Liver (tissue), 3 donors: ENCODE results near the gene CD160.
A peak's percentile ranks its signal among the peaks of the same experiment; 100 is the strongest.

Experiments used
- GABPA ChIP-seq, 2 donors: IDR thresholded peaks in 1 of 2; conservative IDR thresholded peaks in 1 of 2; 2 replicates each; pipeline ENCODE4 v1.6.1; 2016; ENCODE audit warnings: antibody characterized with exemption in 2 of 2, mild to moderate bottlenecking in 1 of 2, moderate library complexity in 1 of 2
- JUND ChIP-seq, 2 donors: IDR thresholded peaks; 2 replicates each; pipeline ENCODE4 v1.6.1; 2016; ENCODE audit warnings: antibody characterized with exemption in 2 of 2
- RAD21 ChIP-seq, 2 donors: IDR thresholded peaks; 2 replicates each; pipeline ENCODE4 v1.6.1; 2016; ENCODE audit warnings: antibody characterized with exemption in 2 of 2, mild to moderate bottlenecking in 2 of 2
- SP1 ChIP-seq: IDR thresholded peaks from 2 replicates; pipeline ENCODE4 v1.6.1; 2018; ENCODE audit warnings: antibody characterized with exemption, mild to moderate bottlenecking
- TAF1 ChIP-seq: conservative IDR thresholded peaks from 2 replicates; pipeline ENCODE4 v1.6.1; 2016; ENCODE audit warnings: antibody characterized with exemption, mild to moderate bottlenecking
- YY1 ChIP-seq: IDR thresholded peaks from 2 replicates; pipeline ENCODE4 v1.6.1; 2016; ENCODE audit warnings: antibody characterized with exemption, mild to moderate bottlenecking
- TF ChIP-seq, protein P1 (sequence below): fragments of 150-350 bp; IDR thresholded peaks from 2 replicates; pipeline ENCODE4 v1.5.1; 2017; ENCODE audit warnings: improper control_type of control experiment, low read depth, low read length; ENCODE audit not compliant: missing input control
- TF ChIP-seq, protein P2 (sequence below): IDR thresholded peaks from 2 replicates; pipeline ENCODE4 v1.6.1; 2016; ENCODE audit warnings: antibody characterized with exemption
- TF ChIP-seq, protein P3 (sequence below): IDR thresholded peaks from 2 replicates; pipeline ENCODE4 v1.6.1; 2016; ENCODE audit warnings: antibody characterized with exemption
- TF ChIP-seq, protein P4 (sequence below): IDR thresholded peaks from 2 replicates; pipeline ENCODE4 v1.6.1; 2016; ENCODE audit warnings: antibody characterized with exemption, mild to moderate bottlenecking
- donor health status: healthy.
- donor health status: healthy.

DNA sequence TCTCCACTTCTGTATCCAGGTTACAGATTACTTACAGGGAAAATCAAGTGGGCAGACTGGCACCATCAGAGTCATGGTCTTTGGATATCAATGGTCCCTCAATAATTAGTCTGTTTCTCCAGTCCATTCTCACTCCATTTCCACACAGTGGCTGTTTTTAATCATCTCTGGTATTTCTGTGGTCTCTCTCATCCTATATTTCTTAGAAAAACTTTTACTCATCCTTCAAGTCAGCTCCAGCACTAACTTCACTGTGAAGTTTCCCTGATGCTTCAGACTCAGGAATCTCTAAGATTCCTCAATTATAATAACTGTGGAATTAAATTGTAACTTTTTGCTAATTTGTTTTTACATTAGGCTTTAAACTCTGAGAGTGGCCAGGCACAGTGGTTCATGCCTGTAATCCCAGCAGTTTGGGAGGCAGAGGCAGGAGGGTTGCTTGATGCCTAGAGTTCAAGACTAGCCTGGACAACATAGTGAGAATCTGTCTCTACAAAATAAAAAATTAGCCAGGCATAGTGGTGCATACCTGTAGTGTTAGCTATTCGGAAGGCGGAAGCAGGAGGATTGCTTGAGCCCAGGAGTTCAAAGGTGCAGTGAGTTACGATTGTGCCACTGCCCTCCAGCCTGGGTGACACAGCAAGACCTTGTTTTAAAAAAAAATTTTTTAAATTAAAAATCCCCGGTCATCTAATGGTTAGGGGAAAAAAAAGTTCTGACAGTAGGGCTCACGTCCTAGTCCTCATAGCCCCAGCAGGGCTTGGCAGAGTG, 10.6 kb downstream of the CD160 start:
- TF ChIP-seq, protein P1, sequence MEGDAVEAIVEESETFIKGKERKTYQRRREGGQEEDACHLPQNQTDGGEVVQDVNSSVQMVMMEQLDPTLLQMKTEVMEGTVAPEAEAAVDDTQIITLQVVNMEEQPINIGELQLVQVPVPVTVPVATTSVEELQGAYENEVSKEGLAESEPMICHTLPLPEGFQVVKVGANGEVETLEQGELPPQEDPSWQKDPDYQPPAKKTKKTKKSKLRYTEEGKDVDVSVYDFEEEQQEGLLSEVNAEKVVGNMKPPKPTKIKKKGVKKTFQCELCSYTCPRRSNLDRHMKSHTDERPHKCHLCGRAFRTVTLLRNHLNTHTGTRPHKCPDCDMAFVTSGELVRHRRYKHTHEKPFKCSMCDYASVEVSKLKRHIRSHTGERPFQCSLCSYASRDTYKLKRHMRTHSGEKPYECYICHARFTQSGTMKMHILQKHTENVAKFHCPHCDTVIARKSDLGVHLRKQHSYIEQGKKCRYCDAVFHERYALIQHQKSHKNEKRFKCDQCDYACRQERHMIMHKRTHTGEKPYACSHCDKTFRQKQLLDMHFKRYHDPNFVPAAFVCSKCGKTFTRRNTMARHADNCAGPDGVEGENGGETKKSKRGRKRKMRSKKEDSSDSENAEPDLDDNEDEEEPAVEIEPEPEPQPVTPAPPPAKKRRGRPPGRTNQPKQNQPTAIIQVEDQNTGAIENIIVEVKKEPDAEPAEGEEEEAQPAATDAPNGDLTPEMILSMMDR: peak; percentile 3
- TF ChIP-seq RAD21 (IDR thresholded peaks at IDR 0.05): peak; percentile 20 to 48
- TF ChIP-seq YY1: no peak
- no peak for TF ChIP-seq GABPA (IDR thresholded peaks at IDR 0.05 in 1 of 2, conservative IDR thresholded peaks at IDR 0.05 in 1 of 2)
- no peak for TF ChIP-seq TAF1
- TF ChIP-seq JUND (IDR thresholded peaks at IDR 0.05): peak in 1 of 2 donors; percentile 20
- peak; percentile 48 for TF ChIP-seq SP1
- TF ChIP-seq, protein P2, sequence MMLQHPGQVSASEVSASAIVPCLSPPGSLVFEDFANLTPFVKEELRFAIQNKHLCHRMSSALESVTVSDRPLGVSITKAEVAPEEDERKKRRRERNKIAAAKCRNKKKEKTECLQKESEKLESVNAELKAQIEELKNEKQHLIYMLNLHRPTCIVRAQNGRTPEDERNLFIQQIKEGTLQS: no peak
- TF ChIP-seq, protein P3, sequence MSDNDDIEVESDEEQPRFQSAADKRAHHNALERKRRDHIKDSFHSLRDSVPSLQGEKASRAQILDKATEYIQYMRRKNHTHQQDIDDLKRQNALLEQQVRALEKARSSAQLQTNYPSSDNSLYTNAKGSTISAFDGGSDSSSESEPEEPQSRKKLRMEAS: no peak
- TF ChIP-seq, protein P4, sequence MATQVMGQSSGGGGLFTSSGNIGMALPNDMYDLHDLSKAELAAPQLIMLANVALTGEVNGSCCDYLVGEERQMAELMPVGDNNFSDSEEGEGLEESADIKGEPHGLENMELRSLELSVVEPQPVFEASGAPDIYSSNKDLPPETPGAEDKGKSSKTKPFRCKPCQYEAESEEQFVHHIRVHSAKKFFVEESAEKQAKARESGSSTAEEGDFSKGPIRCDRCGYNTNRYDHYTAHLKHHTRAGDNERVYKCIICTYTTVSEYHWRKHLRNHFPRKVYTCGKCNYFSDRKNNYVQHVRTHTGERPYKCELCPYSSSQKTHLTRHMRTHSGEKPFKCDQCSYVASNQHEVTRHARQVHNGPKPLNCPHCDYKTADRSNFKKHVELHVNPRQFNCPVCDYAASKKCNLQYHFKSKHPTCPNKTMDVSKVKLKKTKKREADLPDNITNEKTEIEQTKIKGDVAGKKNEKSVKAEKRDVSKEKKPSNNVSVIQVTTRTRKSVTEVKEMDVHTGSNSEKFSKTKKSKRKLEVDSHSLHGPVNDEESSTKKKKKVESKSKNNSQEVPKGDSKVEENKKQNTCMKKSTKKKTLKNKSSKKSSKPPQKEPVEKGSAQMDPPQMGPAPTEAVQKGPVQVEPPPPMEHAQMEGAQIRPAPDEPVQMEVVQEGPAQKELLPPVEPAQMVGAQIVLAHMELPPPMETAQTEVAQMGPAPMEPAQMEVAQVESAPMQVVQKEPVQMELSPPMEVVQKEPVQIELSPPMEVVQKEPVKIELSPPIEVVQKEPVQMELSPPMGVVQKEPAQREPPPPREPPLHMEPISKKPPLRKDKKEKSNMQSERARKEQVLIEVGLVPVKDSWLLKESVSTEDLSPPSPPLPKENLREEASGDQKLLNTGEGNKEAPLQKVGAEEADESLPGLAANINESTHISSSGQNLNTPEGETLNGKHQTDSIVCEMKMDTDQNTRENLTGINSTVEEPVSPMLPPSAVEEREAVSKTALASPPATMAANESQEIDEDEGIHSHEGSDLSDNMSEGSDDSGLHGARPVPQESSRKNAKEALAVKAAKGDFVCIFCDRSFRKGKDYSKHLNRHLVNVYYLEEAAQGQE: no peak
